T-cell (primary cell): ENCODE data around the gene PCNX3. TPM values are rescaled to one million over a fixed set of nuclear protein-coding genes. Genes with fewer than 3 reads are reported as not detected.
A peak's percentile ranks its signal among the peaks of the same experiment; 100 is the strongest.

Source experiments
- ATAC-seq, 4 experiments: fragments of 200-7000 bp in 3 of 4; fragments of 150-1000 bp in 1 of 4; cut with Tn5 transposase; replicated peaks in 1 of 4; 1 replicate in 3 of 4; 2 replicates in 1 of 4; pipeline ENCODE4 v1.10.0; 2021; ENCODE audit warnings: moderate library complexity in 3 of 4, mild to moderate bottlenecking in 2 of 4, moderate number of reproducible peaks in 1 of 4
- CTCF ChIA-PET, 2 donors: fragments of 300-600 bp; sonication (Branson Sonifier 250); formaldehyde crosslinking; loops; one replicate each; lab custom pipeline; 2022; ENCODE audit warnings: antibody characterized with exemption in 2 of 2; lab: Charles Lee
- POLR2A ChIA-PET, 2 donors: fragments of 300-600 bp; sonication (Branson Sonifier 250); formaldehyde crosslinking; loops; one replicate each; lab custom pipeline; 2022; ENCODE audit warnings: antibody characterized with exemption in 2 of 2; lab: Charles Lee
- DNase-seq, 35 experiments: peaks; one replicate each; pipeline versions ENCODE4 v3.0.0 to v3.0.0-alpha.2; 2013 to 2023
- H3K27ac ChIP-seq: one replicate; pipeline ENCODE4 v1.5.1; 2013; ENCODE audit warnings: low read length
- H3K27me3 ChIP-seq, 2 experiments: replicated peaks in 1 of 2; 1 replicate in 1 of 2; 2 replicates in 1 of 2; pipeline versions ENCODE4 v1.6.1 to v1.7.0; 2013; ENCODE audit warnings: low read length in 1 of 2, mixed read lengths in 1 of 2; ENCODE audit not compliant: control insufficient read depth in 2 of 2, insufficient read depth in 2 of 2; ENCODE audit errors: extremely low read depth in 1 of 2
- H3K36me3 ChIP-seq, 2 donors: 1 replicate in 1 of 2; 2 replicates in 1 of 2; pipeline versions ENCODE4 v1.6.1 to v1.7.0; 2013; ENCODE audit warnings: low read length in 1 of 2; ENCODE audit not compliant: control insufficient read depth in 2 of 2, insufficient read depth in 1 of 2; ENCODE audit errors: extremely low read depth in 1 of 2
- H3K4me1 ChIP-seq, 2 experiments: 1 replicate in 1 of 2; 2 replicates in 1 of 2; pipeline versions ENCODE4 v1.6.1 to v1.7.0; 2013; ENCODE audit warnings: low read length in 2 of 2, mixed read lengths in 1 of 2; ENCODE audit not compliant: insufficient read depth in 2 of 2, control insufficient read depth in 1 of 2; ENCODE audit errors: extremely low read depth in 1 of 2
- H3K4me3 ChIP-seq, 2 donors: 1 replicate in 1 of 2; 2 replicates in 1 of 2; pipeline versions ENCODE4 v1.5.1 to v1.7.0; 2013; ENCODE audit warnings: mild to moderate bottlenecking in 2 of 2, low read length in 1 of 2, moderate library complexity in 1 of 2; ENCODE audit not compliant: control insufficient read depth in 1 of 2; ENCODE audit errors: extremely low read depth in 1 of 2
- H3K9me3 ChIP-seq: 2 replicates; pipeline ENCODE4 v1.7.0; 2013
- H3K27ac Mint-ChIP-seq, 2 donors: one replicate each; pipeline ENCODE4 v1.8.0; 2020 to 2021; ENCODE audit warnings: mild to moderate bottlenecking in 2 of 2, mixed read lengths in 2 of 2
- H3K27me3 Mint-ChIP-seq, 2 donors: one replicate each; pipeline ENCODE4 v1.8.0; 2021 to 2022; ENCODE audit warnings: mixed read lengths in 2 of 2
- H3K36me3 Mint-ChIP-seq: one replicate; pipeline ENCODE4 v1.8.0; 2021; ENCODE audit warnings: mixed read lengths
- H3K4me1 Mint-ChIP-seq, 3 donors: one replicate each; pipeline ENCODE4 v1.8.0; 2020 to 2022; ENCODE audit warnings: mixed read lengths in 3 of 3, mild to moderate bottlenecking in 1 of 3
- H3K4me3 Mint-ChIP-seq, 3 donors: one replicate each; pipeline ENCODE4 v1.8.0; 2020 to 2022; ENCODE audit warnings: mild to moderate bottlenecking in 3 of 3, mixed read lengths in 3 of 3, moderate library complexity in 3 of 3
- H3K9me3 Mint-ChIP-seq, 3 donors: one replicate each; pipeline ENCODE4 v1.8.0; 2020 to 2022; ENCODE audit warnings: mixed read lengths in 3 of 3
- WGBS: methylation state at CpG from one replicate; pipeline ENCODE4 v1.1.5; 2013; ENCODE audit warnings: missing lambda C conversion rate; ENCODE audit not compliant: insufficient coverage; 5-methylcytosine and 5-hydroxymethylcytosine counted together
- total RNA-seq, 35 experiments: library from RNA in 6 of 35; stranded (reverse) in 6 of 35; fragments of 120-200 nt in 1 of 35; gene quantifications; one replicate each; pipeline versions ENCODE4 v1.2.1 to v1.2.4 and lab custom pipeline; 2013 to 2026

PCNX3 gene
- total RNA-seq, 5 donors from 2014 or later (not counting 1 experiment from before 2014, with no cell fraction given): 54.2 to 74.7 (median 66.8) TPM

DNA sequence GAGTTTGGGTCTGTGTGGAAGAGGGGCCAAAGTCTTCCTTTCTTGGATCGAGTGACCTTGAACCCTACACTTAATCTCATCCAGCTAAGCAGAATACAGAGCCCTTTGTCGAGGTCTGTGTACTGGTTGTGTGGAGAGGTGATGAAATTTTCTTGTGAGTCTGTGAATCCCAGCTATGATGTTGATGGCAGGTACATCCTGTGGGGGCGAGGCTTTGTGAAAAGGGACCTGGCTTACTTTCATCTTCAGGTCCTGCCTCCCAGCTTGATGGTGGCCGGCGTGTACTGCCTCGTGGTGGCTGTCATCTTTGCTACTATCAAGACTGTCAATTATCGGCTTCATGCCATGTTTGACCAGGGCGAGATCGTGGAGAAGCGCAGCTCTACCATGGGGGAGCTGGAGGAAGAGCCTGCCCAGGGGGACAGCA is 1.0 kb downstream of the PCNX3 start:
- H3K4me3 ChIP-seq: peak overlapping the region; percentile 48 to 73
- H3K36me3 ChIP-seq: peaks cover 8 to 58% of the 10 kb centered on the region in 2 donors
- H3K4me1 ChIP-seq: peaks cover 29 to 72% of the 10 kb centered on the region in 2 experiments
- Mint-ChIP-seq H3K36me3 (peaks cover 4% of the 10 kb centered on the region), H3K27me3 (no peaks in the 10 kb centered on the region), H3K27ac (peak overlapping the region; percentile 89 to 93), H3K9me3 (no peaks in the 10 kb centered on the region), H3K4me3 (peak overlapping the region; percentile 91 to 95 (median 91)), H3K4me1 (peaks cover 35 to 48% (median 40%) of the 10 kb centered on the region in 3 donors)
- no peak overlapping the region for H3K27ac ChIP-seq
- DNase-seq (peak in 5 of 35 experiments; percentile 11 to 41 (median 21)), ATAC-seq (no peak)
- POLR2A ChIA-PET: interaction anchor here in 1 of 2 donors (1.5 kb wide), 1 partner anchor 21 kb away, joined by 7 read pairs; the partner anchor contains the start of gene SIPA1
- CTCF ChIA-PET: interaction anchor here in 1 of 2 donors (0.5 to 0.7 kb wide), 3 partner anchors 50 to 1862 kb away, joined by 3 to 7 read pairs (median 4); no protein-coding TSS in a partner anchor
- no peaks in the 10 kb centered on the region for H3K27me3 ChIP-seq
- H3K9me3 ChIP-seq: no peaks in the 10 kb centered on the region
- 46% methylated on average over 8 of the region's 10 CpGs for WGBS

DNA sequence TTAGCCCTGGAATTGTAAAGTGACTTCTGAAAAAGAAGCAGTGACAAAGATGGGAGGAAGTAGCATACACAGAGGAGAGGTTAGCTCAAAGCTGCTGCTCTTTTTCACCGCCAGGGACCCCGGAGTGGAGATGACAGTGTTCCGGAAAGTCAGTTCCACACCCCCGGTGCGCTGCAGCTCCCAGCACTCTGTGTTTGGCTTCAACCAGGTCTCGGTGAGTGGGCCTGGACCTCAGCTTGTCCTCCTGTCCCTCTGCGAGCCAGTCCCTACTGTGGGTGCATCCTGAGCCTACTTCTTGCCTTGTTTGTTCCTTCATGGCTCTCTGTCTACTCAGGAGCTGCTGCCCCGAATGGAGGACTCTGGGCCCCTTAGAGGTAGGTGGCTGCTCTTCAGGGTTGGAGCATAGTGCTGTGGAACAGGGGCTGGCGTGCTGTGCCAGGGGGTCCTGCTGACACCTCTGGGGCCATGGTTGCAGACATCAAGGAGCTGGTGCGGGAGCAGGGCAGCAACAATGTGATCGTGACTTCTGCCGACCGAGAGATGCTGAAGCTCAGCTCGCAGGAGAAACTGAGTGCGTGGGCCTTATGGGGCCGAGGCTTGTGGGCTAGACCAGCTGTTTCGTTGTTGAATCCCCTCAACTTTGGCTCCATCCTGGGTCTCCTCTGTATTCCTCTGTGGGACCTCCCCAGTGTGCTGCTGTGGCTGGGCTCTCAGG is 1.7 kb downstream of the PCNX3 start:
- Histone ChIP-seq H3K9me3 (no peaks in the 10 kb centered on the region), H3K27ac (no peak overlapping the region), H3K4me3 (no peak overlapping the region), H3K4me1 (peaks cover 22 to 67% of the 10 kb centered on the region in 2 experiments), H3K36me3 (peaks cover 8 to 58% of the 10 kb centered on the region in 2 donors), H3K27me3 (no peaks in the 10 kb centered on the region)
- H3K27ac Mint-ChIP-seq: peak overlapping the region; percentile 89 to 93
- ChIA-PET CTCF (interaction anchor here in 1 of 2 donors (0.5 kb wide), 1 partner anchor 49 kb away, joined by 3 read pairs; no protein-coding TSS in a partner anchor), POLR2A (interaction anchor here in 1 of 2 donors (0.5 to 0.6 kb wide), 2 partner anchors 43 to 90 kb away, joined by 3 to 7 read pairs; no protein-coding TSS in a partner anchor)
- H3K27me3 Mint-ChIP-seq: no peaks in the 10 kb centered on the region
- H3K4me3 Mint-ChIP-seq: peak overlapping the region; percentile 91 to 95 (median 91)
- no peaks in the 10 kb centered on the region for H3K9me3 Mint-ChIP-seq
- H3K4me1 Mint-ChIP-seq: peaks cover 28 to 43% (median 34%) of the 10 kb centered on the region in 3 donors
- no peak for DNase-seq
- H3K36me3 Mint-ChIP-seq: peaks cover 8% of the 10 kb centered on the region
- ATAC-seq: no peak
- WGBS: 93% methylated on average over 17 of the region's 17 CpGs

DNA sequence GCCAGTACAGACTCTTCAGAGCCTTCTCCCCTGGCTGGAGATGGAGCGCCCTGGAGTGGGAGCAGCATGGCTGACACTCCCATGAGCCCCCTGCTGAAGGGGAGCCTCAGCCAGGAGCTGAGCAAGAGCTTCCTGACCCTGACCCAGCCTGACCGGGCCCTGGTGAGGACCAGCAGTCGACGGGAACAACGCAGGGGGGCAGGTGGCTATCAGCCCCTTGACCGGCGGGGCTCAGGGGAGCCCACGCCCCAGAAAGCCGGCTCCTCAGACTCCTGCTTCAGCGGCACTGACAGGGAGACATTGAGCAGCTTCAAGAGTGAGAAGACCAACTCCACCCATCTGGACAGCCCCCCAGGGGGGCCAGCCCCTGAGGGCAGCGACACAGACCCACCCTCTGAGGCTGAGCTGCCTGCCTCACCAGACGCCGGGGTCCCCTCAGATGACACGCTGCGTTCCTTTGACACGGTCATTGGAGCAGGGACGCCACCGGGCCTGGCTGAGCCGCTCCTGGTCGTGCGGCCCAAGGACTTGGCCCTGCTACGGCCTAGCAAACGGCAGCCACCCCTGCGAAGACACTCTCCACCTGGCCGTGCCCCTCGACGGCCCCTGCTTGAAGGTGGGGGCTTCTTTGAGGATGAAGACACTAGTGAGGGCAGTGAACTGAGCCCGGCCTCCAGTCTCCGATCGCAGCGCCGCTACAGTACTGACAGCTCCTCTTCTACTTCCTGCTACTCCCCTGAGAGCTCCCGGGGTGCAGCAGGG is 2.6 kb downstream of the PCNX3 start:
- Histone ChIP-seq H3K9me3 (no peaks in the 10 kb centered on the region), H3K4me1 (peaks cover 13 to 59% of the 10 kb centered on the region in 2 experiments), H3K36me3 (peaks cover 11 to 60% of the 10 kb centered on the region in 2 donors), H3K27ac (no peak overlapping the region), H3K27me3 (no peaks in the 10 kb centered on the region), H3K4me3 (no peak overlapping the region)
- ATAC-seq (no peak), DNase-seq (no peak)
- Mint-ChIP-seq H3K27ac (no peak overlapping the region), H3K36me3 (peaks cover 12% of the 10 kb centered on the region), H3K4me3 (peak overlapping the region; percentile 17 to 91 (median 91)), H3K9me3 (no peaks in the 10 kb centered on the region), H3K27me3 (no peaks in the 10 kb centered on the region), H3K4me1 (peaks cover 19 to 38% (median 25%) of the 10 kb centered on the region in 3 donors)
- POLR2A ChIA-PET: interaction anchor here in 1 of 2 donors (0.5 kb wide), 1 partner anchor 42 kb away, joined by 7 read pairs; no protein-coding TSS in a partner anchor
- WGBS: 97% methylated on average over 22 of the region's 33 CpGs
- CTCF ChIA-PET: no interaction called here

DNA sequence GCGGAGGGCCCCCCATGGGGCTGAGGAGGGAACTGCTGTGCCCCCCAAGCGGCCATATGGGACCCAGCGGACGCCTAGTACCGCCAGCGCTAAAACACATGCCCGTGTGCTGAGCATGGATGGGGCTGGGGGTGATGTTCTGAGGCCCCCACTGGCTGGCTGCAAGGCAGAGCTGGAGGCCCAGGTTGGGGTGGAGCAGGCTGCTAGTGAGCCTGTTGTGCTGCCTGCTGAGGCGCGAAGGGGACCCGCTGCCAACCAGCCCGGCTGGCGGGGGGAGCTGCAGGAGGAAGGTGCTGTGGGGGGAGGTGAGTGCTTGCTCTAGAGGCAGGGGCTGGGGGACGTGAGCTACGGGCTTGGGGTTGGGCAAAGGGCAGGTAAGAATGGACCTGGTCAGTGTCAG is 3.2 kb downstream of the PCNX3 start:
- H3K36me3 Mint-ChIP-seq: peaks cover 12% of the 10 kb centered on the region
- ATAC-seq (no peak), DNase-seq (no peak)
- Histone ChIP-seq H3K9me3 (no peaks in the 10 kb centered on the region), H3K27ac (no peak overlapping the region), H3K36me3 (peaks cover 17 to 66% of the 10 kb centered on the region in 2 donors), H3K4me3 (no peak overlapping the region), H3K4me1 (peaks cover 13 to 53% of the 10 kb centered on the region in 2 experiments), H3K27me3 (no peaks in the 10 kb centered on the region)
- no peaks in the 10 kb centered on the region for H3K9me3 Mint-ChIP-seq
- WGBS: 96% methylated on average over 14 of the region's 14 CpGs
- H3K27ac Mint-ChIP-seq: peak overlapping the region in 1 of 2 donors; percentile 6
- ChIA-PET POLR2A (no interaction called here), CTCF (no interaction called here)
- H3K27me3 Mint-ChIP-seq: no peaks in the 10 kb centered on the region
- peak overlapping the region in 1 of 3 donors; percentile 31 for H3K4me3 Mint-ChIP-seq
- H3K4me1 Mint-ChIP-seq: peaks cover 19 to 36% (median 27%) of the 10 kb centered on the region in 3 donors

DNA sequence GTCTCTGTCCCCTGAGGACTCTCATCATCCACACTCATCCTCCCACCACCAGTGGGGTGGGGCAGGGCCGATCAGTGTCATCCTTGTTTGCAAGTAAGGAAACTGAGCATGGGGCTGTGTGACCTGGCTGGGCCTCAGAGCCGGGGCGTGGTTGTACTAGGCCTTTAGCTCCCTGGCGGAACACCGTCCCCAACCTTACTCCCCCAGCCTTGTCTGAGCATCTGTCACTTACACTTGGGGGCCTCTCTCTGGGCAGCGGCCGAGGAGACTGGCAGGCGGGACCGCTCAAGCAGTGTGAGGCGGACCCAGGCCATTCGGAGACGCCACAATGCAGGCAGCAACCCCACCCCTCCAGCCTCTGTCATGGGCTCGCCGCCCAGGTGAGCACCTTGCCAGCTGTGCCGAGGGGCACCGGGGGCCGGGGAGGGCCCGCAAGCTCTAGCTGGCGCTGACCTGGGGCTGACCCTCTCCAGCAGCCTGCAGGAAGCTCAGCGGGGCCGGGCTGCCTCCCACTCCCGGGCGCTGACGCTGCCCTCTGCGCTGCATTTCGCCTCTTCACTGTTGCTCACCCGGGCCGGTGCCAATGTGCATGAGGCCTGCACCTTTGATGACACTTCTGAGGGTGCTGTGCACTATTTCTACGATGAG is 3.8 kb downstream of the PCNX3 start:
- peaks cover 13 to 53% of the 10 kb centered on the region in 2 experiments for H3K4me1 ChIP-seq
- no peak overlapping the region for H3K27ac Mint-ChIP-seq
- H3K4me3 Mint-ChIP-seq: peak overlapping the region in 2 of 3 donors; percentile 21 to 24
- H3K27me3 ChIP-seq: no peaks in the 10 kb centered on the region
- H3K4me3 ChIP-seq: no peak overlapping the region
- peaks cover 19 to 34% (median 27%) of the 10 kb centered on the region in 3 donors for H3K4me1 Mint-ChIP-seq
- peaks cover 12% of the 10 kb centered on the region for H3K36me3 Mint-ChIP-seq
- WGBS: 96% methylated on average over 26 of the region's 29 CpGs
- H3K36me3 ChIP-seq: peaks cover 21 to 73% of the 10 kb centered on the region in 2 donors
- ATAC-seq (no peak), DNase-seq (no peak)
- H3K9me3 ChIP-seq: no peaks in the 10 kb centered on the region
- H3K9me3 Mint-ChIP-seq: no peaks in the 10 kb centered on the region
- ChIA-PET CTCF (no interaction called here), POLR2A (no interaction called here)
- H3K27ac ChIP-seq: no peak overlapping the region
- no peaks in the 10 kb centered on the region for H3K27me3 Mint-ChIP-seq
